ENCODE measurements around the gene MAML2. TPM values are rescaled to one million over a fixed set of nuclear protein-coding genes. Genes with fewer than 3 reads are reported as not detected.
A peak's percentile ranks its signal among the peaks of the same experiment; 100 is the strongest.

The MAML2 gene
- total RNA-seq, 1 donor from 2014 or later = 8.0 TPM

DNA sequence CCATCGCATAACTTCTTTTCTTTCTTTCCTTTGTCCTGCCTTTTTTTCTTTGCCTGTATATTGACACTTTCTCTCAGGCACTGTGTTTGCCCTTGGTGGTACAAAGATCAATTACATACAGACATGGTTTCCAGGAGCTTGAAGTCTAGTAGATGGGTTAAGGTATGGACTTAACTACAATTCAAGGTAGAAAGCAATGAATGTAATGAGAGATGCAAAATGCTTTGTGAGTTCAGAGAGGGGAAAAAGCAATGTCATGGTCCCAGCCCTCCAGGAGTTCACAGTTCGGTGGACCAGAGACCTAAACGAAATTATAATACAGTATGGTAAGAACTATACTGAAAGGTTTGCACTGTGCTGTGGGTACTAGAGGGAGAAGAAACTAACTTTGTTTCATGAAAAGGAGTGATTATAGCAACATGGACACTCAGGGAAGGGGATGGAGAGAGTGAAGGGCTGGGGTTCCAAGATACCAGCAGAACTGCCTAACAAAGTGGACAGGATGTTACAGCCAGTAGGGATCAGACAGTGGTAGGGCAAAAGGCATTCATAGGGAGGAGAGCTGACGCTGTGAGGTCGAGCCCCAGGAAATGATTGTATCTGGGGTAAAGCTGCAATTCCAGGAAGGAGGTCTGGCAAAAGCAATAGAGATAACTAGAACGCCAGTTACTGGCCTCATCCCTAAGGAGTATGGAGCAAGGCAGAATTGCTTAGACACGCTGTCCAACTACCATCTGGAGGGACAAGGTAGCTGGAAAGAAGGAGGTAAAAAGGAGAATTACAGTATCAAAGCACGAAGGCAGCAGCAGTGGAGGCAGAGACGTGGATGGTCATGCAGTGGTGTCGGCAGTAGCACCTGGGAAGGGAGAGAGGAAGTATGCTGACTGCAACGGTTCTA is 260.7 kb downstream of the MAML2 start:
- no peak for DNase-seq (ENCODE audit: low read depth)

DNA sequence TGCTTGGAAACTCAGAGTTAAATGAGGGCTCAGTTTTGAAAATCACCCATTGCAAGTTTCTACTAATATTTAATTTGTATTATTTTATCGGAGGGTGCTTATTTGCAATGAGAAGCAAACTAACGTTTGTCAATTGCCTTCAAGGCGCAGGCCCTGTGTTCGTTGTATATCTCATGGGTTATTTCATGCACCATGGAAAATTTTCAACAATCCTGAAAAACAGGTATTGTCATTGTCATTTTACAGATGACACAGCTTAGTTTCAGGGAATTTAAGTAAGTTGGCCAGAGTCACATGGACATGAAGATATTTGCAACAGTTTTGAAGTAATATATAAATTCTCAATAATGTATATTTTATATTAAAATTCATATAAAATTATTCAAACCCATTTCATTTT is 261.4 kb downstream of the MAML2 start:
- no peak for DNase-seq (ENCODE audit: low read depth)

DNA sequence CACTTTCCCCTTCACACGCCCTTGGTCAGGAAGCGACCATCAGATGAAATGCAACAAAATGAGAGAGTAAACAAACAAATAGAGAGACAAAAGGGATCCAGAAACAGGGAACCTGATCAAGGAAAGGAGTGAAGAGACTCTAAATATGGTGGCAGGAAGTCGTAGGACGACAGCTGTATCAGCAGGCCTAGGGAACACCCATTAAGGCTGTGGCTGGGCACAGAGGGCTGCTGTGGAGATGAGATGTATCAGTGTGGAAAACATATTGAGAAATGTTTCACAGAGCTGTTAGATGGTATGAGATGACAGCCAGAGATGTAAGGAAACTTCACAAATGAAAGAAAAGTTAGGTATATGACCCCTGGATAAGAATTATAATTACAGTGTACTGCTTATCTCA is 263.3 kb downstream of the MAML2 start:
- peak; percentile 39 for DNase-seq (ENCODE audit: low read depth)

DNA sequence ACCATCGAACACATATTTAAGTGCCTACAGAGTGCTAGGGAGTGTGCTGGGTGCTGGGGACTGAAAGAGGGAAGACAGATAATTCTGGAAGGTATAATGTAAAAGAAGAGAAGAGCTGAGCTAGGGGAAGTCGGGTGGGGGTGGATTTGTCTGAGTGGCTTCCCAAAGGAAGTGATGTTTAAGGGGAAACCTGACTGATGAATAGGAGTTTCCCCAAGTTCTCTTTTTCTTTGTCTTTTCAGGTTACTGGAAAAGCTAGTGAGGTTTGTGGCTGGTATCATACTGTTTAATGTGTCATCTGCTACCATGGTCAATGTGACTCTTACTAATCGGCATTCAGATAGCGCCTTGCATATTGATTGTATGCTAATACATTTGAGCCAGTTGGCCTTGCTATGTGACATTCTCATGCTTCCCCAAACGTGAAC is 267.4 kb downstream of the MAML2 start:
- no peak for DNase-seq (ENCODE audit: low read depth)

DNA sequence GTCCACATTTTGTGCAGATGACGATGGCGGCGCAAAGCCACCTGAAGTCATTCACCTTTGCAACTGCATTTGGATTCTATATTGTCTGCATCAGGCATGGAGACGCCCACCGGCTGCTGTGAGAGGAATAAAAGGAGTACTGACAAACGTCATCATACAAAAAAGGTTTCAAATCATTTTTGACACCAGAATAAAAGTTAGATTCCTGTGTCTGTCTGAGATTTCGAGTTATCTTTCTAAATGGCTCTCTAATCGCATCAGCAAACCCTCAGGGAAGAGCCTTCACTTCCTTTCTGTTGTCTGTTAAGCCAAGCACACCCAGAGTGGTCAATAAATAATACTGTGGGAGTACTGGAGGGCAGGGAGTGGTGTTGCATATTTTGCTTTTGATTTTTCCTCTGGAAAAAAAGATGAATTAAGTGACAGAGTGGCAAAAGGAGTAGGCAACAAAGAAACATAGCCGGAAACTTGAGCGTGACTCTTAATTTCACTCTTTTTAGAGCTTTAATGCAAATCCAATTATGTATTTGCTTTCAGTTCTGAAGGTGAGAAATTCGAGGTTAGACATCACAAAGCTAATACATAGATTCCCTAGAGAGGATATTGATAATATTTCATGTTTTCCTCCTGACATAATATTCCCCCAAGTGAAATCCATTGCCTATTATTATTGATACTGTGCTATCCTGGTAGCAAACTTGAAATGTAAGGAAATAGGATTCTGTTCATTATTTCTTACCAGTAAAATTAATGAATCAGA is 268.3 kb downstream of the MAML2 start:
- DNase-seq (ENCODE audit: low read depth) = no peak

DNA sequence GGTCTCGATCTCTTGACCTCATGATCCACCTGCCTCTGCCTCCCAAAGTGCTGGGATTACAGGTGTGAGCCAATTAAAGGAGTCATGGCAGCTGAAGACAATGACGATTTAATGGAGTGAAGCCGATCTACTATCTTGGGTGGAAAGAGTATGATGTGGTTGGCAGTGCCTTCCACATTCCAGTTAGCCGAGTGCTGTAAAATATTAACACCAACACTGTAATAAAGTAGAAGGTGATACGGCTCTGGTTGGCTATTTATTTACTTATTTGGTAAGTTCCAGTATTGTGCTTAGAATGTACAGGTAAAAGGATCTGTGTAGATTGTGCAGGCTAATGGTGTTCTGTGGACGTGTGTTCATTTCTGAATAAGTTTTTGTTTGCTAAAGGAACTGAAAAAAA is 269.5 kb downstream of the MAML2 start:
- DNase-seq (ENCODE audit: low read depth) = no peak

DNA sequence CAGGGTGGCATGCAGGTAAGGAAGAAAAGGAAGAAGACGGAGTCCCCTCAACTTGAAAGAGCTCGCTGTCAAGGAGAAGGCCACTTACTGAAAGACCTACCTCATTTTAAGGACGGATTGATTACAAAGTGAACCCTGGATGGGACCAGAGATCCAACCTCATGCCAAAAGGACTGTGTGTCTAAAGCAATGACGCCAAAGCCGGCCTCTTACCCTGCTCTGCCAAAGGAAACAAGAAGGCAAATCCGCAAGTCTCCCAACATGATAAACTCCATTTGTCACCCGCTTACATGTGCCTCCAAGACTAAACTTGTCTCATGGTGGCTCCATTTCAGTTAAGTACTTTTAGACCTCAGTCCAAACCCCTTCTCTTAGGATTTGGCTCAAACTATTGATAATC is 270.4 kb downstream of the MAML2 start:
- DNase-seq (ENCODE audit: low read depth) = no peak

DNA sequence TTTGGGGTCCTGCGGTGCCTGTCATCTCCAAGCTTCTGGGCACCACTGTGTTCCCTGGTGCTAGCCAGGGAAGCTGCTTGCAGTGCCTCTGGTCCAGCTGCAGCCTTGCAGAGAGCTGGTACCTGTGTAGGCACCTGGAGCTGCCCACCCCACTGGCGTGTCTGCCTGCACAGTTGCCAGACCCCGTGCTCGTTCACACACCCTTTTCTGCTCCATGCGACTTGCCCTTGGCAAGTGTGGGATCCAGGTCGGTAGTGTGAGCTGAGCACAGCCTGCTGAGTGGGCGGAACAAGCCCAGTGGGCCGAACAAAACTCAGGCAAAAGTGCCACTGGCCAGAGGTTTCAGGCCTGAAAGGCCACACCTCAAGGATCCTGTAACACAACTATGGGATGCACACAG is 272.5 kb downstream of the MAML2 start:
- no peak for DNase-seq (ENCODE audit: low read depth)

DNA sequence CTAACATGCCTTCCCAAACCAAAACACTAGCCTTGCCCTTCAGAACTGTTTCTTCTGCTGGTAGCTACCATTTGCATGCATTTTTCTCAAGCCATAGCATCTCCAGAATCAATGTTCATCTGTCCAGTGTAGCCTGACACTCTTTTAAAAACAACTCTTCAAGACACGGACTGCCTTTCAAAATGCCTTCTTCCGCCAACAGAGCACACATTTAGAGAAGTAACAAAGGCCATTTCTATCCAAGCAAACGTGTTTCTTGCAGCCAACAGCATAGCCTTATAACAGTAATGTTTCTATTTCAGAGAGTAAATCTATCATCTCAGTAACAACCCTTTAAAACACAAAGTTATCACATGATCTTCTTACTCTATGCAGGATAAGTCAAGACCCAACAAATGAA is 275.8 kb downstream of the MAML2 start:
- no peak for DNase-seq (ENCODE audit: low read depth)

DNA sequence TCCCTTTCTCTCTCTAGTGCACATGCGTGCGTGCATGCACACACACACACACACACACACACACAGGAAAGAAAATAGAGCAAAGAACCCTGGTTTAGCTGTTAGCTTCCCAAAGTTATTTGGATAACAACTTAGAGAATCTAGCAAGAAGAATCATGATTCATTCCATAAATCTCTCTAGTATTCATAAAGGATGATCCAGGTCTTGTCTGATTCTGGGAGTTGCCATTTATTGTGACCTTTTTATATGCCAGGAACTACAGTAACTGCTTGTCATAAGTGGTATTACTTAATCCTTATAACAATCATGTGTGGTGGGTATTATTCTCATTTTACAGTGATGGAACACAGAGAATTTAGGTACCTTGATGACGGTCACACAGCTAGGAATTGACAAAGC is 277.6 kb downstream of the MAML2 start:
- no peak for DNase-seq (ENCODE audit: low read depth)

DNA sequence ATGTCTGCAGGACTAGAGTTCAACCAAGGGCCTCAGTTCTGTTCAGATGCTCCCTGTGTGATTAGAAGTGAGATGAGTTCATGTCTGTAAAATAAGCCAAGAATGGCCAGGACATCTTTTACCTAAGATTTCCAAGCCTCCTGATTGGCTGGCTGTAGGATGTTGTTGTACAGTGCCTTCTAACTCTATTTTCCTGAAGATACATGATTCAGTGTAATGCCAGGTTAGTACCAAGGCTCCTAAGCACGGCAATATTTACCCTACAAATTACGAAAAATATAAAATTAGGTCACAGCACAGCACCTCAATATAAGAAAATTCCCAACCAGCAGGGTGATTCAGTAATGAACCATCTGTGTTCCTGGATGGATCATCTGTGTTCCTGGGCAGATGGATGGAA is 279.1 kb downstream of the MAML2 start:
- no peak for DNase-seq (ENCODE audit: low read depth)

DNA sequence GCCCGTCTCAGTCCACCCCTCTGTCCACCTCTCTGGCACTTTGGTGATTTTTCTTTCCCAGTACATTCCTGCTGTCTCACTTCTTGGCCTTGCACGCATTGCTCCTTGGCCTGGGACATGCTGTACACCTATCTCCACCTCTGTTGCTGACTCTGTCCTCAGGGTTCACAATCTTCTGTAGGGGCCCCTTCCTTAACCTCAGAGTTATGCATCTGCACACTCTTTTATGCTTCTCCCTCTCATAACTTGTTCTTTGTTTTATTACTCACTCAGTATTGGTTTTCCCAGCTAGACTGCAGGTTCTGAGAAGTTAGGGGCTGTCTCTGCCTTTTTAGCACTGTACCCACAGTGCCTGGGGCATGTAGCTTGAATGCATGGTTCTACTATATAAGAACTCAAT is 279.9 kb downstream of the MAML2 start:
- DNase-seq (ENCODE audit: low read depth) = no peak

DNA sequence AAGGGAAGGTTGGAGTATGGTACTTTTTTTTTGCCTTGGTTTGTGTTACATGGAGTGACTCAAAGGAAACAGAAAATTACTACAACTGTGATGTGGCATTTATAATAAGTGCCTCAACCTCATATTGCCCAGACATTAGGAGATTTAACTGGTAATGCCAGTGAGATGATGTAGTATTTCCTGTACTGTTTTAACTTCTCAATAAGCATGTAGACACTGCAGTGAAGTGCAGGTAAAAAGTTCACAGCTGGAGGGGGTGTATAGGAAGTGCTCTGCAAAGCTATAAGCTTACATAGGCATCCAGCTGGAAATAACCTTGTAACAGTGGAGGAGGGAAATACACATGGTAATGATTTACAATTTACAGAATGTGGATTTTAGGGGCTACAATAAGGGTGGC is 280.9 kb downstream of the MAML2 start:
- no peak for DNase-seq (ENCODE audit: low read depth)

DNA sequence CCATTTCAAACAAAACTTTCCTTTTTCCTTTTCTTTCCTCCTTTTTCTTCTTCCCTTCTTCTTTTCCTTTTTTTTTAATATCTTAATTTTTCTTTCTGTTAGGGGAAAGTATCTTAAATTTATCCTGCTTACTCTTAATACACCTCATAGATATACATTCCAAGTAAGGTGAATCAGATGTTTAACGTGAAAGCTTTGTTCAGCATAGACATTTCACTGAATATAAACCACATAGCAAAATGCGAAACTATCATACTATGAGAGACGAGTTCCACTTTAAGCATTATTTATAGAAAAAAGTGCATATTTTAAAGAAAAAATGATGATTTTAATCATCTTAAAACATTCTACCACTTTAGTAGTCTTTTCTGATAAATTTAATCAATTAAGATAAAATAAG is 281.3 kb downstream of the MAML2 start:
- no peak for DNase-seq (ENCODE audit: low read depth)

DNA sequence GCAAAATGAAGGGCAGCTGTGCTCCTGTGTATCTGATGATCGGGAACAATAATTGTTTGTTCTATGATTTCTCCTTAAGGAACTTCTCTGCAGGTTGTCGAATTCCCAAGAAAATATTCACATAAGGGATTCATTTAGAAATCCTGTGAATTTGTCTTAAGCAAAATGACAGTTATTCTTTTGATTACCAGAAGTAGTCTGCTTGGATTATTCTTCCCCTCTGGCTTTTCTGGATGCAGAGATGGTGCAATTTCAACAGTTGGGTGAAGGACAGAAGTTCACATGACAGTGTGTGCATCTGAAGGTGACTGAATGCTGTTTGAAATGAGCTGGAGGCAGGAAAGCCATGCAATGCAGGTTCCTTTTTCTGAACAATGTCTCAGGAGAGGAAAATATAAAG is 281.9 kb downstream of the MAML2 start:
- no peak for DNase-seq (ENCODE audit: low read depth)

DNA sequence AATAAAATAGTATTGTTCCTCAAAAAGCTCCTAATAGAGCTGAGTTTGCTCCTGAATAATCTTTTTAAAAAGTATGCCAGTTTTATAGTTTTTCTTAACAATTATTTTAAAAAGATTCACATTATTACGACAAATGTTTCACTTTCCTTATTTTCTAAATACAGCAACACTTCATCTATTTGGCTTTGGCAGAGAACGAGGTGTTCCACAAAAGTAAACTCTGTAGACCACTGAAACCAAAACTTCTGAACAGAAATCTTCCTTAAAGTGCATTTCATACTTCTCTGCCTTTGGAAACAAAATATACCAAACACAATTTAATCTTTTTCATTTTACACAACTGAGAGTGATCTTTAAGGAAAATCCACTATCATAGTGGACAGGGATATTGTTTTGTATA is 285.5 kb downstream of the MAML2 start:
- no peak for DNase-seq (ENCODE audit: low read depth)

DNA sequence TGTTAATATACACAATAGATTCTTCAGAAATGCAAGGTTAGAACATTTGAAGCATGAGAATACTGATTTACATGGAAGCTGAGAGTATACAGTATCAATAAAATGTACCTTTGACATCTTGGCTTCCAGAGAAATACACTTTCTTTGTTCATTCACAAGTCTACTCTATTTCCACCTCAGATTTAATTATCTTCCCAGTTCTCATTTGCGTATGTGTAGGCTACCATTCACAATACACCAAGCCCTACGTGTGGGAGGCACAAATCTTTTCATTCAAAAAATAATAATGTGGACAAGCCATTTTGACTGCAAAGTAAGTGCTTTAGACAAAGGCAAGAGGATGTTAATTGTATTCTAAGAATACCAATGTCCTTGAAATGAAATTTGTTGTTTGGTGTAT is 286.4 kb downstream of the MAML2 start:
- DNase-seq (ENCODE audit: low read depth) = no peak

DNA sequence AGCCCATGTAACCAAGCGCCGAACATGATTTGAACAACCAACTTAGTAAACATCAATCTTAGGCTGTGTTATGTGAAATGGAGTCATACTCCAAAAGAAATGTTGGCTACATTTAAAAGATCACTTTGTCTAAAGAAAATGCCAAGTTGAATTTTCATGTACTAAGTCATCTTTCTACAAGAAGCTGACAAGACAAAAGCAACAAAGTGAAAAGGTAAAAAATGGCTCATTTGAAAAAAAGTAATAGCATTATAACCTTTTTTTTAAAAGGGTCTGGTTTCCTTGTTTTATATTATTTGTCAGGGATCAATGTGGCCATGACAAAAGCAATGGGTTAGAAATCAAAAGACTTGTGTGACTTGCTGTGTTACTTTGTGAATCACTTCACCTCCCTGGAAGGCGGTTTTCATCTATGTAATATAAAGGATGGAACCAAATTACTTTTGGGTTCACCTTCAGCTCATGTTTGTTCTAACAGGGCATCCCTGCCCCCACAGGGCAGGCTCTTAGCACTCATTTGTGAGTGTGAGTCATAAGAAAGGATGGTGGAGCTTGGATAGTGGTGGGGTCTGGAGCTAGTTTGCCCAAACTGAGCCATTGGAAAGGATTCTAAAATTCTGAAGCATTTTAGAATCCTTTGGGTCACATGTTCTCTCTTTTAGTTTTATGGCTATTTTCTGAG is 287.1 kb downstream of the MAML2 start:
- DNase-seq (ENCODE audit: low read depth) = peak; percentile 59

DNA sequence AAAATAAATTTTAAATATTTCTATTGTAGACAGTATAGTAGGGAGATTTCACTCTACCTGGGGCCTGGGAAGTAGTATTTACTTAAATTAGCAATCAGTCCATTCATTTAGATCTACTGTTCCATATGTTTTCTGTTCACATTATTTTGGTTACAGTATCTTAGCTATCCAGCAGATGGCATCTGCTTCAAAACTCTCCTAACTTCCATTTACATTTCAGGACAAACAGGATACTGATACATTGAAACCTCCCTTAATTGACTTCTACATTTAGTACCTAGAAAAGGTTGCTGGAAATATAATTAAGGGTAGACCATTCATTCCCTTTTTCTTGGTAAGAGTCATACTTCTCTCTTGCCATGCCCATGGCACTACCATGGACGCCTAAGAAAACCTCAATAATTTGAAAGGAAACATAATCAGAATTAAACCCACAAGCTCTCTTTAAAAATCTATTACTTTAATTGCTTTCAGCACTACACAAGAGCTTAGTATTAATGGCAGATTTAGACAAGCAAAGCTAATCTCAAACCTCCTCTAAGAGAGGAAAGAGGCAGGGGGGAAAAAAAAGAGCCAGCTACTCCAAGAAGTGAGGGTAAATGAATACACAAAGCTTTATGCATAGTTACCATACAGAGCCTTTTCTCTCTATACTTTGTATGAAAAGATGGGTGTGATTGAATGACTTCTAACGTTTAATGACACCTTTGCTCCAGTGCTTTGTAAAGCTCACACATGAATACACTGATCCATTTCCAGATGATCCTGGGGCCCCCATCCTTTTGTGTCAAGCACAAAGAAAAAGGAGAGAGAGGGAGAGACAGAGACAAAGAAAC is 287.9 kb downstream of the MAML2 start:
- DNase-seq (ENCODE audit: low read depth) = peak; percentile 54

DNA sequence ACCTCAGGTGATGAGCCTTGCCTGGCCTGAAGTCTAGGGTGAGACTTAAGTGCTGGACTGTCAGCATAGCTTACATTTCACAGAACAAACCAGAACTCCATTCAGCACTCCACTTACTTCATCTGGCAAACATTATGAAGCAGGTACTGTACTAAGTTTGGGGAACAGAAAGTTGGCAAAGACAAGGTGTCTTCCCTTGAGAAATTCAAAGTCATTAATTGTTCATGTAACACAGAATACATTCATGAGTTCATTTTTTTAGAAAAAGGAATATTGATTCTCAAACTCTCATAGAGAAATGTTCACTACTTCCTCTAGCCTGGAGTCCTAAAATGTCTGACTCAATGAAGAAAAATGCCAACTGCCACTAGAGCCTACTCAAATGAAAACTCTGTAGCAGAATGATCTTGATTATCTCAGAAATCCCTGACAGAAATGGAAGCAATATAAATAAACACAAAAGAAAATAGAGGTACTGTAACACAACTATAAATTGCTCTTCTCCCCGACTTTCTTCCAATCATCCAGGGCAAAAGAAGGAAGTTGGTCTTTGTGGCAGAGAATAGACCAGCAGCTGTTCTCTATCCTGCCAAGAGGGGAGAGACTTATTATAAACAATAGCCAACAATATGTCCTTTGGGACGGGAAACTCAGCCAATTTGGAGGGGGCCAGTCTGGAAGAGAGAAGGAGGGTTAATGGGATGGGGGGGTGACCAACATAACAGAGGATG is 289.9 kb downstream of the MAML2 start:
- peak; percentile 84 for DNase-seq (ENCODE audit: low read depth)
